ENCODE data around the gene KRT38. TPM values are rescaled to one million over a fixed set of nuclear protein-coding genes. Genes with fewer than 3 reads are reported as not detected.
A peak's percentile ranks its signal among the peaks of the same experiment; 100 is the strongest.

The KRT38 gene
- total RNA-seq, 1 experiment from 2014 or later, result not detected

GRCh38 chr17:41437254-41437653 is 3.5 kb downstream of the KRT38 start:
- H2BK120ac ChIP-seq (ENCODE audit: low read depth, low read length, poor library complexity, severe bottlenecking), result no peak overlapping the region
- no peak overlapping the region for H3K18ac ChIP-seq (ENCODE audit: insufficient read length, low read depth, low read length)
- no peak overlapping the region for H3K4me3 Mint-ChIP-seq
- H3K4me1 ChIP-seq (ENCODE audit: insufficient read depth, low read length), result no peaks in the 10 kb centered on the region
- no peak overlapping the region for H3K9ac ChIP-seq (ENCODE audit: extremely low read depth, insufficient read length, low read length)
- DNase-seq, result no peak
- TF ChIP-seq CTCF (conservative IDR thresholded peaks at IDR 0.05), result no peak
- H3T11ph ChIP-seq (ENCODE audit: low read length), result no peak overlapping the region
- no peak overlapping the region for H4K5ac ChIP-seq (ENCODE audit: insufficient read length, low read depth, low read length)
- H3K4me2 ChIP-seq (ENCODE audit: insufficient read depth, insufficient read length, low read length), result no peak overlapping the region
- peak overlapping the region in 1 of 3 experiments; percentile 28; a peak in 1 of 7 replicates for H3K27ac Mint-ChIP-seq
- no peaks in the 10 kb centered on the region; a peak in 1 of 7 replicates for H3K36me3 Mint-ChIP-seq (ENCODE audit: insufficient read depth in 1 of 3, low read depth in 3 of 3)
- H3K14ac ChIP-seq (ENCODE audit: insufficient read depth, low read length), result no peak overlapping the region
- no peak overlapping the region for H4K91ac ChIP-seq (ENCODE audit: insufficient read length, low read depth, low read length)
- no peak overlapping the region for H3K56ac ChIP-seq (ENCODE audit: insufficient read length, low read depth, low read length)
- no peak overlapping the region for H2AK5ac ChIP-seq (ENCODE audit: insufficient read length, low read length)
- no peaks in the 10 kb centered on the region for H3K23me2 ChIP-seq (ENCODE audit: insufficient read length, low read depth, low read length, poor library complexity, severe bottlenecking)
- H2BK20ac ChIP-seq (ENCODE audit: low read depth, low read length, poor library complexity, severe bottlenecking), result no peak overlapping the region
- no peaks in the 10 kb centered on the region for H3K4me1 Mint-ChIP-seq
- no peaks in the 10 kb centered on the region for H3K27me3 ChIP-seq (ENCODE audit: insufficient read depth, low read length)
- no peak overlapping the region for H2BK5ac ChIP-seq (ENCODE audit: insufficient read length, low read length)
- WGBS (ENCODE audit: extremely low coverage, insufficient read length, low lambda C conversion rate), result no CpG with 5 or more reads among the region's 7 CpGs
- no peak overlapping the region for H2BK12ac ChIP-seq (ENCODE audit: insufficient read length, low read depth, low read length)
- no peaks in the 10 kb centered on the region for H3K79me2 ChIP-seq (ENCODE audit: insufficient read depth, low read length)
- no peaks in the 10 kb centered on the region for H3K9me3 ChIP-seq (ENCODE audit: control insufficient read depth, low read depth, low read length)
- H4K8ac ChIP-seq (replicated peaks; ENCODE audit: insufficient read length, low read depth, low read length), result no peak overlapping the region
- no peaks in the 10 kb centered on the region for H3K79me1 ChIP-seq (ENCODE audit: insufficient read depth, low read depth, low read length, poor library complexity, severe bottlenecking)
- H3K27ac ChIP-seq (ENCODE audit: insufficient read length, low read depth, low read length), result no peak overlapping the region
- H2AFZ ChIP-seq (ENCODE audit: low read length), result no peak overlapping the region
- H3K27me3 Mint-ChIP-seq (ENCODE audit: low read depth), result peaks cover 10% of the 10 kb centered on the region
- no peak overlapping the region for H2BK15ac ChIP-seq (ENCODE audit: low read depth, low read length)
- no peak overlapping the region for H3K23ac ChIP-seq (ENCODE audit: insufficient read length, low read depth, low read length)
- no peaks in the 10 kb centered on the region; a peak in 1 of 5 replicates for H3K9me3 Mint-ChIP-seq
- H4K20me1 ChIP-seq (ENCODE audit: control insufficient read depth, insufficient read depth, insufficient read length), result no peaks in the 10 kb centered on the region
- no peak overlapping the region for H3K4ac ChIP-seq (ENCODE audit: low read depth, low read length)

All from H9 (cell line).